Measurements from ENCODE around the gene RHBDL1. TPM values are rescaled to one million over a fixed set of nuclear protein-coding genes. Genes with fewer than 3 reads are reported as not detected.

Gene RHBDL1
- total and polyA plus RNA-seq, 9 of the 15 experiments (the other 6 are each of a cell fraction or from before 2014, with no cell fraction given), result 0.03 to 5.6 (median 1.3) TPM; not detected in 1

- no peak for TF ChIP-seq JUND (IDR thresholded peaks at IDR 0.05; ENCODE audit: borderline replicate concordance, low read depth, low read length)
- TF ChIP-seq JUND (tag; IDR thresholded peaks at IDR 0.05; ENCODE audit: borderline replicate concordance, low read depth, low read length), result no peak
- no peak for TF ChIP-seq CCAR2 (IDR thresholded peaks at IDR 0.05; ENCODE audit: low read depth, low read length)
- TF ChIP-seq, protein P1, sequence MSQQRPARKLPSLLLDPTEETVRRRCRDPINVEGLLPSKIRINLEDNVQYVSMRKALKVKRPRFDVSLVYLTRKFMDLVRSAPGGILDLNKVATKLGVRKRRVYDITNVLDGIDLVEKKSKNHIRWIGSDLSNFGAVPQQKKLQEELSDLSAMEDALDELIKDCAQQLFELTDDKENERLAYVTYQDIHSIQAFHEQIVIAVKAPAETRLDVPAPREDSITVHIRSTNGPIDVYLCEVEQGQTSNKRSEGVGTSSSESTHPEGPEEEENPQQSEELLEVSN (IDR thresholded peaks at IDR 0.05; ENCODE audit: borderline replicate concordance in 1 of 2, extremely low read depth in 1 of 2, insufficient read depth in 1 of 2, insufficient read length in 1 of 2, low read depth in 1 of 2, low read length in 1 of 2, poor library complexity in 1 of 2, severe bottlenecking in 1 of 2), result peak; percentile 28 to 59
- TF ChIP-seq ELF2 (CRISPR knock-in tag; IDR thresholded peaks at IDR 0.05), result no peak
- TF ChIP-seq, protein P2, sequence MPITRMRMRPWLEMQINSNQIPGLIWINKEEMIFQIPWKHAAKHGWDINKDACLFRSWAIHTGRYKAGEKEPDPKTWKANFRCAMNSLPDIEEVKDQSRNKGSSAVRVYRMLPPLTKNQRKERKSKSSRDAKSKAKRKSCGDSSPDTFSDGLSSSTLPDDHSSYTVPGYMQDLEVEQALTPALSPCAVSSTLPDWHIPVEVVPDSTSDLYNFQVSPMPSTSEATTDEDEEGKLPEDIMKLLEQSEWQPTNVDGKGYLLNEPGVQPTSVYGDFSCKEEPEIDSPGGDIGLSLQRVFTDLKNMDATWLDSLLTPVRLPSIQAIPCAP (CRISPR knock-in tag; IDR thresholded peaks at IDR 0.05; ENCODE audit: borderline replicate concordance), result no peak
- TF ChIP-seq NKRF (IDR thresholded peaks at IDR 0.05; ENCODE audit: borderline replicate concordance), result no peak
- no peak for TF ChIP-seq KLF10 (CRISPR knock-in tag; IDR thresholded peaks at IDR 0.05)
- TF ChIP-seq RBBP5 (IDR thresholded peaks at IDR 0.05; ENCODE audit: borderline replicate concordance, insufficient read depth, low read length, poor library complexity, severe bottlenecking), result peak; percentile 27
- no peak for TF ChIP-seq MCM5 (IDR thresholded peaks at IDR 0.05; ENCODE audit: low read depth)
- no peak for TF ChIP-seq ZNF174 (CRISPR knock-in tag; IDR thresholded peaks at IDR 0.05)
- TF ChIP-seq NFYB (IDR thresholded peaks at IDR 0.05; ENCODE audit: extremely low read depth, insufficient read length), result no peak
- no peak for TF ChIP-seq ZNF436 (CRISPR knock-in tag; IDR thresholded peaks at IDR 0.05)
- 0 out of 2 replicates have a peak, but pooled peaks have one; percentile 67 for TF ChIP-seq SAFB (IDR thresholded peaks at IDR 0.05; ENCODE audit: borderline replicate concordance, low read depth, low read length)
- no peak for TF ChIP-seq GTF2B (IDR thresholded peaks at IDR 0.05; ENCODE audit: extremely low read depth, insufficient read length)
- TF ChIP-seq SRSF1 (IDR thresholded peaks at IDR 0.05; ENCODE audit: low read depth, low read length), result no peak
- no peak for TF ChIP-seq MLX (CRISPR knock-in tag; conservative IDR thresholded peaks at IDR 0.05)
- TF ChIP-seq CTBP1 (IDR thresholded peaks at IDR 0.05; ENCODE audit: borderline replicate concordance), result peak; percentile 96
- no peak for TF ChIP-seq XRCC3 (IDR thresholded peaks at IDR 0.05)
- no peak for TF ChIP-seq ZNF324 (CRISPR knock-in tag; IDR thresholded peaks at IDR 0.05)
- TF ChIP-seq TRIM28 (IDR thresholded peaks at IDR 0.05), result no peak
- TF ChIP-seq EWSR1 (IDR thresholded peaks at IDR 0.05; ENCODE audit: borderline replicate concordance, low read depth, partially characterized antibody), result no peak
- TF ChIP-seq MTA1 (IDR thresholded peaks at IDR 0.05; ENCODE audit: borderline replicate concordance), result no peak
These were observed 40.2 kb downstream of the RHBDL1 start (continued) for GRCh38 chr16:715477-716199.

Data from K562 (cell line).